ENCODE data around the gene CTSH. TPM values are rescaled to one million over a fixed set of nuclear protein-coding genes. Genes with fewer than 3 reads are reported as not detected.

The CTSH gene
- total RNA-seq, 1 experiment from 2014 or later, result 178 TPM

DNA sequence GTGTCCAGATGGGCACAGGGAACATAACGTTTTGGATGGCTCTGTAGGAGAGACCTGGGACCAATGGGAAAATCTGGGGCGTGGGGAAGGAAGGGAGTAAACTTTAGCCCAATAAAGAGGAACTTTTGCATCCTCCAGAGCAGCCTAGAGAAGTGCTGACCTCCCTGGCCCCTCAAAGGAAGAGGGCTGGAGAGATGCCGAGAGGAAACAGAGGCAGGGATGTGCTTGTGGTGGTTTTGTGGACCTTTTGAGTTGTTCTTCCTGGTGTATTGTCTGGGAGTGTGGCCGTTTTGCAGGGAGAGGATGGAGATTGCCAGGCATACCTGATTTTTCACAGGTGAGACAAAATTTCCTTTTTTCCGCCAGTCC lies 10.2 kb downstream of the CTSH start:
- no peak for ATAC-seq
- no peaks in the 10 kb centered on the region for H3K9me3 ChIP-seq (ENCODE audit: control insufficient read depth, insufficient read depth, low read depth, low read length)
- H3K4me1 ChIP-seq (ENCODE audit: control insufficient read depth, insufficient read depth, low read length), result peaks cover 63% of the 10 kb centered on the region
- POLR2A ChIA-PET, result no interaction called here
- H3K4me3 ChIP-seq (ENCODE audit: low read depth in 2 of 2, low read length in 2 of 2), result no peak overlapping the region
- TF ChIP-seq SIN3A (IDR thresholded peaks at IDR 0.05; ENCODE audit: borderline replicate concordance, insufficient read depth, low read depth, low read length) (no peak), TCF7L2 (IDR thresholded peaks at IDR 0.05; ENCODE audit: low read depth, low read length) (no peak), POLR2AphosphoS5 (IDR thresholded peaks at IDR 0.05; ENCODE audit: low read depth, low read length) (no peak)
- TF ChIP-seq, protein P1, sequence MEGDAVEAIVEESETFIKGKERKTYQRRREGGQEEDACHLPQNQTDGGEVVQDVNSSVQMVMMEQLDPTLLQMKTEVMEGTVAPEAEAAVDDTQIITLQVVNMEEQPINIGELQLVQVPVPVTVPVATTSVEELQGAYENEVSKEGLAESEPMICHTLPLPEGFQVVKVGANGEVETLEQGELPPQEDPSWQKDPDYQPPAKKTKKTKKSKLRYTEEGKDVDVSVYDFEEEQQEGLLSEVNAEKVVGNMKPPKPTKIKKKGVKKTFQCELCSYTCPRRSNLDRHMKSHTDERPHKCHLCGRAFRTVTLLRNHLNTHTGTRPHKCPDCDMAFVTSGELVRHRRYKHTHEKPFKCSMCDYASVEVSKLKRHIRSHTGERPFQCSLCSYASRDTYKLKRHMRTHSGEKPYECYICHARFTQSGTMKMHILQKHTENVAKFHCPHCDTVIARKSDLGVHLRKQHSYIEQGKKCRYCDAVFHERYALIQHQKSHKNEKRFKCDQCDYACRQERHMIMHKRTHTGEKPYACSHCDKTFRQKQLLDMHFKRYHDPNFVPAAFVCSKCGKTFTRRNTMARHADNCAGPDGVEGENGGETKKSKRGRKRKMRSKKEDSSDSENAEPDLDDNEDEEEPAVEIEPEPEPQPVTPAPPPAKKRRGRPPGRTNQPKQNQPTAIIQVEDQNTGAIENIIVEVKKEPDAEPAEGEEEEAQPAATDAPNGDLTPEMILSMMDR (IDR thresholded peaks at IDR 0.05), result no peak
- TF ChIP-seq, protein P2, sequence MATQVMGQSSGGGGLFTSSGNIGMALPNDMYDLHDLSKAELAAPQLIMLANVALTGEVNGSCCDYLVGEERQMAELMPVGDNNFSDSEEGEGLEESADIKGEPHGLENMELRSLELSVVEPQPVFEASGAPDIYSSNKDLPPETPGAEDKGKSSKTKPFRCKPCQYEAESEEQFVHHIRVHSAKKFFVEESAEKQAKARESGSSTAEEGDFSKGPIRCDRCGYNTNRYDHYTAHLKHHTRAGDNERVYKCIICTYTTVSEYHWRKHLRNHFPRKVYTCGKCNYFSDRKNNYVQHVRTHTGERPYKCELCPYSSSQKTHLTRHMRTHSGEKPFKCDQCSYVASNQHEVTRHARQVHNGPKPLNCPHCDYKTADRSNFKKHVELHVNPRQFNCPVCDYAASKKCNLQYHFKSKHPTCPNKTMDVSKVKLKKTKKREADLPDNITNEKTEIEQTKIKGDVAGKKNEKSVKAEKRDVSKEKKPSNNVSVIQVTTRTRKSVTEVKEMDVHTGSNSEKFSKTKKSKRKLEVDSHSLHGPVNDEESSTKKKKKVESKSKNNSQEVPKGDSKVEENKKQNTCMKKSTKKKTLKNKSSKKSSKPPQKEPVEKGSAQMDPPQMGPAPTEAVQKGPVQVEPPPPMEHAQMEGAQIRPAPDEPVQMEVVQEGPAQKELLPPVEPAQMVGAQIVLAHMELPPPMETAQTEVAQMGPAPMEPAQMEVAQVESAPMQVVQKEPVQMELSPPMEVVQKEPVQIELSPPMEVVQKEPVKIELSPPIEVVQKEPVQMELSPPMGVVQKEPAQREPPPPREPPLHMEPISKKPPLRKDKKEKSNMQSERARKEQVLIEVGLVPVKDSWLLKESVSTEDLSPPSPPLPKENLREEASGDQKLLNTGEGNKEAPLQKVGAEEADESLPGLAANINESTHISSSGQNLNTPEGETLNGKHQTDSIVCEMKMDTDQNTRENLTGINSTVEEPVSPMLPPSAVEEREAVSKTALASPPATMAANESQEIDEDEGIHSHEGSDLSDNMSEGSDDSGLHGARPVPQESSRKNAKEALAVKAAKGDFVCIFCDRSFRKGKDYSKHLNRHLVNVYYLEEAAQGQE (IDR thresholded peaks at IDR 0.05; ENCODE audit: insufficient read depth in 1 of 2, low read depth in 2 of 2, low read length in 1 of 2), result no peak
- in situ Hi-C loops (cut with HindIII; ENCODE audit: low pct_unique_long_range_greater_than_20kb, low sequenced_read_pairs), result no loop called here
- intact Hi-C loops (cut with micrococcal nuclease; ENCODE audit: unreplicated experiment), result loop anchor here (5.0 kb wide), 1 partner anchor 43 kb away; no protein-coding TSS in a partner anchor
- H3K36me3 ChIP-seq (ENCODE audit: control insufficient read depth, insufficient read depth, low read length), result no peaks in the 10 kb centered on the region; the same call in 1 of the 2 replicates
- BruUV-seq (replicated peaks), result no TSS peak
- H3K27ac ChIP-seq (ENCODE audit: low read length), result peak overlapping the region; percentile 97
- no peak for DNase-seq (ENCODE audit: low read depth, low spot score)
- no peaks in the 10 kb centered on the region for H3K27me3 ChIP-seq (ENCODE audit: control insufficient read depth, insufficient read depth, low read length)
- CTCF ChIA-PET, result no interaction called here

DNA sequence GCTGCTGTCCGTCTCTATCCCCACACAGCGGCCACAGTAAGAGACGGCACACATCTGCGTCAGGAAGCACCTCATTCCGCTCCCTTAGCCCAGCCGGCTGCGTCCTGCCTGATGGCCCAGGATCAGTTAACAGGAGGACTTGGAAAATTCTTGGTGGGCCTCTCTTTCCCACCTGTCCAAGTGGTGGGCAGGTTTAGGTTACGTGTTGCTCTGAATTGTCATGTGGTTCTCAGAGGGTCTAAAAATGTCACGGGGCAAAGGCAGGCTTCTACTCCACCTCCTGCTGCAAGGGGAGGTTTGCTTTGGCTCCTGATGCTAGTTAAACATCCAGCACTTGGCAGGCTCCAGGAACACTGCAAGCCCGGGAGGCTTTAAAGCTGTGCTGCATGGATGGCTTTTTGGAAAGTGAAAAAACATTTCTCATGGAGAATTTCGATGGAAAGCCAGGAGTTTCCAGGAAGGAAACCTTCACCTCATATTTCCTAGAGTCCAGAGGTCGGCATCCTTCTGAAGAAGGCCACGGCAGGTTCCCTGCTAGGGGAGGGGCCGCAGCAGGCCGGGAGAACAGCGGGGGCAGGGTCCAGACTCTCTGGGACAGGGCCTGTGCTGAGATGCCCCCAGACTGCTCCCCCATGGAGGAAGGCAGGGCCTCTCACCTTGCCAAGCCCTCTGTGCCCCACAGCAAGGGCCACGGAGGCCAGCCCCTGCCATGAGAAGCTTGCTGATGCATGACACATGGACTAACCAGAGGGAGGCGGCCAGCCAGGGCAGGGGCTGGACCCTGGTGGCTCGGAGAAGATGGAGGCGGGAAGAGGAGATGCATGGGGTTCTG lies 10.8 kb downstream of the CTSH start:
- in situ Hi-C loops (cut with HindIII; ENCODE audit: low pct_unique_long_range_greater_than_20kb, low sequenced_read_pairs), result no loop called here
- CTCF ChIA-PET, result no interaction called here
- no peak overlapping the region for H3K4me3 ChIP-seq (ENCODE audit: low read depth in 2 of 2, low read length in 2 of 2)

More for the DNA sequence above, 10.8 kb downstream of the CTSH start:
- TF ChIP-seq POLR2AphosphoS5 (IDR thresholded peaks at IDR 0.05; ENCODE audit: low read depth, low read length), result no peak
- no peak for TF ChIP-seq SIN3A (IDR thresholded peaks at IDR 0.05; ENCODE audit: borderline replicate concordance, insufficient read depth, low read depth, low read length)
- TF ChIP-seq, protein P1 (IDR thresholded peaks at IDR 0.05), result no peak
- TF ChIP-seq TCF7L2 (IDR thresholded peaks at IDR 0.05; ENCODE audit: low read depth, low read length), result peak; percentile 78
- TF ChIP-seq, protein P2 (IDR thresholded peaks at IDR 0.05; ENCODE audit: insufficient read depth in 1 of 2, low read depth in 2 of 2, low read length in 1 of 2), result no peak
- H3K36me3 ChIP-seq (ENCODE audit: control insufficient read depth, insufficient read depth, low read length), result no peaks in the 10 kb centered on the region; the same call in 1 of the 2 replicates
- POLR2A ChIA-PET, result no interaction called here
- BruUV-seq (replicated peaks), result no TSS peak
- DNase-seq (ENCODE audit: low read depth, low spot score), result no peak
- no peaks in the 10 kb centered on the region for H3K27me3 ChIP-seq (ENCODE audit: control insufficient read depth, insufficient read depth, low read length)
- intact Hi-C loops (cut with micrococcal nuclease; ENCODE audit: unreplicated experiment), result loop anchor here (5.0 kb wide), 1 partner anchor 43 kb away; no protein-coding TSS in a partner anchor
- H3K9me3 ChIP-seq (ENCODE audit: control insufficient read depth, insufficient read depth, low read depth, low read length), result no peaks in the 10 kb centered on the region
- ATAC-seq, result no peak
- H3K27ac ChIP-seq (ENCODE audit: low read length), result peak overlapping the region; percentile 97
- H3K4me1 ChIP-seq (ENCODE audit: control insufficient read depth, insufficient read depth, low read length), result peaks cover 68% of the 10 kb centered on the region

Measured in Panc1 (cell line).